ENCODE results near the gene ZP1.

DNA sequence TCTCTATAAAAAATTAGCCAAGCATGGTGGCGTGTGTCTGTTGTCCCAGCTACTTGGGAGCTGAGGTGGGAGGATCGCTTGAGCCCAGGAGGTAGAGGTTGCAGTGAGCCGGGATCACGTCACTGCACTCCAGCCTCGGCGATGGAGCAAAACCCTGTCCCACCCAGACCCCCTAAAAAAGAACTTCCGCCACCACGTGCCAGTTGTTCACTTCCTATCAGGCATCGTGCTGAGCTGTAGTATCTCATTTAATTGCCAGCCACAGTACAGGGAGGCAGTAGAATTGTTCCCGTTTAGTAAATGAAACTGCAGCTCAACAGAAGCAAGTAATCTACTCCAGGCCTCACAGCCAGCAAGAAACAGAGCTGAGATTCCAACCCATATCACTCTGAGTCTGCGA lies 53.9 kb downstream of the ZP1 start:
- no peak for TF ChIP-seq EZH2phosphoT487 (IDR thresholded peaks at IDR 0.05; ENCODE audit: insufficient read depth, low read depth)
- no peak for TF ChIP-seq EZH2 (IDR thresholded peaks at IDR 0.05; ENCODE audit: insufficient read depth, poor library complexity, severe bottlenecking)

All from GM23248 (cell line).